HepG2 (cell line): Measurements from ENCODE around the gene ZNF26. TPM values are rescaled to one million over a fixed set of nuclear protein-coding genes. Genes with fewer than 3 reads are reported as not detected.

Experiments
- ATAC-seq: fragments of 200-7000 bp; cut with Tn5 transposase; 3 replicates; pipeline ENCODE4 v1.9.1; 2020; ENCODE audit warnings: mild to moderate bottlenecking, moderate library complexity
- BruUV-seq: library from RNA; stranded (reverse); fragments of 400-500 nt; replicated peaks from 2 replicates; lab custom pipeline; 2021; lab: Mats Ljungman, UMichigan
- CTCF ChIA-PET: fragments of 300-600 bp; formaldehyde crosslinking; extraction: SDS; loops from one replicate; lab custom pipeline; 2021; ENCODE audit warnings: low total read pairs, inconsistent platforms, low intra/inter-chr PET ratio; lab: Yijun Ruan, JAX
- POLR2A ChIA-PET: fragments of 350-600 bp; sonication (Branson Sonifier 250); formaldehyde crosslinking; loops from one replicate; lab custom pipeline; 2020; ENCODE audit warnings: antibody characterized with exemption, inconsistent platforms; lab: Yijun Ruan, JAX
- DNase-seq: peaks from one replicate; pipeline ENCODE4 v3.0.0-alpha.2; 2015; ENCODE audit warnings: low spot score
- FAIRE-seq: peaks from 3 replicates; lab custom pipeline; 2011; peaks lifted over from hg19 to GRCh38; lab: Jason Lieb, UNC
- H2AFZ ChIP-seq: one replicate; pipeline ENCODE4 v1.6.1; 2011; ENCODE audit warnings: low read length, inconsistent platforms
- H3K27ac ChIP-seq: fragments of 300-600 bp; 3 replicates; pipeline ENCODE4 v1.8.0; 2011; ENCODE audit warnings: mixed run types, mild to moderate bottlenecking, mixed read lengths, low read length, inconsistent platforms; ENCODE audit not compliant: insufficient read depth; ENCODE audit errors: extremely low read length
- H3K27me3 ChIP-seq, 2 experiments: fragments of 200-600 bp in 1 of 2; 2 replicates in 1 of 2; 3 replicates in 1 of 2; pipeline versions ENCODE4 v1.6.0 to v1.8.0; 2011; ENCODE audit warnings: low read length in 2 of 2, mild to moderate bottlenecking in 2 of 2, moderate library complexity in 2 of 2, inconsistent platforms in 1 of 2; ENCODE audit not compliant: insufficient read depth in 2 of 2, control insufficient read depth in 1 of 2
- H3K36me3 ChIP-seq, 2 experiments: fragments of 200-600 bp in 1 of 2; replicated peaks in 1 of 2; 2 replicates in 1 of 2; 3 replicates in 1 of 2; pipeline versions ENCODE4 v1.5.1 to v1.8.0; 2011; ENCODE audit warnings: low read length in 2 of 2, inconsistent platforms in 1 of 2; ENCODE audit not compliant: insufficient read depth in 2 of 2, control insufficient read depth in 1 of 2
- H3K4me1 ChIP-seq: 2 replicates; pipeline ENCODE4 v1.5.1; 2012; ENCODE audit warnings: low read length, inconsistent platforms; ENCODE audit not compliant: insufficient read depth
- H3K4me2 ChIP-seq: 2 replicates; pipeline ENCODE4 v1.6.0; 2011; ENCODE audit warnings: low read depth, low read length, inconsistent platforms
- H3K4me3 ChIP-seq, 3 experiments: fragments of 200-600 bp in 1 of 3; sonication (generic), shearing (Covaris generic) in 1 of 3; replicated peaks in 1 of 3; 2 replicates each; pipeline ENCODE4 v1.5.1; 2011 to 2016; ENCODE audit warnings: low read length in 3 of 3, inconsistent platforms in 2 of 3, low read depth in 2 of 3, mild to moderate bottlenecking in 2 of 3, control low read depth in 1 of 3, mixed read lengths in 1 of 3; ENCODE audit not compliant: insufficient read depth in 1 of 3
- H3K79me2 ChIP-seq: one replicate; pipeline ENCODE4 v1.6.1; 2011; ENCODE audit warnings: low read length, inconsistent platforms; ENCODE audit not compliant: insufficient read depth
- H3K9ac ChIP-seq: 2 replicates; pipeline ENCODE4 v1.6.0; 2011; ENCODE audit warnings: mild to moderate bottlenecking, low read depth, low read length, inconsistent platforms; ENCODE audit not compliant: insufficient read depth
- H3K9me3 ChIP-seq: 2 replicates; pipeline ENCODE4 v1.5.1; 2012; ENCODE audit warnings: mild to moderate bottlenecking, low read length
- H4K20me1 ChIP-seq: 2 replicates; pipeline ENCODE4 v1.6.0; 2011; ENCODE audit warnings: inconsistent platforms, mild to moderate bottlenecking, low read length, moderate library complexity; ENCODE audit not compliant: insufficient read depth
- ATF6 ChIP-seq: sonication (generic); formaldehyde crosslinking; conservative IDR thresholded peaks from 2 replicates; pipeline ENCODE4 v1.4.0; 2020; ENCODE audit warnings: missing genetic modification reagents
- BHLHE40 ChIP-seq: IDR thresholded peaks from 2 replicates; pipeline ENCODE4 v1.6.1; 2011; ENCODE audit warnings: low read length, improper control_type of control experiment
- CREM ChIP-seq, 2 experiments: sonication (generic) in 1 of 2; formaldehyde crosslinking in 1 of 2; IDR thresholded peaks; 2 replicates each; pipeline versions ENCODE4 v1.4.0 to v1.6.1; 2016 to 2020; ENCODE audit warnings: antibody characterized with exemption in 1 of 2, mild to moderate bottlenecking in 1 of 2, missing genetic modification reagents in 1 of 2
- HIC2 ChIP-seq: sonication (generic); formaldehyde crosslinking; IDR thresholded peaks from 2 replicates; pipeline ENCODE4 v1.9.0; 2022; ENCODE audit warnings: low read depth, missing genetic modification reagents
- HNRNPL ChIP-seq: fragments of 200-400 bp; formaldehyde crosslinking; IDR thresholded peaks from 2 replicates; pipeline ENCODE4 v1.6.1; 2017; ENCODE audit warnings: mild to moderate bottlenecking, low read depth, low read length
- HNRNPUL1 ChIP-seq: fragments of 200-400 bp; formaldehyde crosslinking; IDR thresholded peaks from 2 replicates; pipeline ENCODE4 v1.6.1; 2017; ENCODE audit warnings: low read depth, mild to moderate bottlenecking, low read length, moderate library complexity
- IRX3 ChIP-seq: sonication (generic); formaldehyde crosslinking; IDR thresholded peaks from 2 replicates; pipeline ENCODE4 v1.8.1; 2023; ENCODE audit warnings: mild to moderate bottlenecking, low read depth, missing genetic modification reagents, borderline replicate concordance
- KMT2B ChIP-seq: IDR thresholded peaks from 2 replicates; pipeline ENCODE4 v1.6.1; 2016; ENCODE audit warnings: missing genetic modification reagents, missing compliant biosample characterization
- LCORL ChIP-seq, 2 experiments: fragments of 450-650 bp in 1 of 2; sonication (generic) in 1 of 2; formaldehyde crosslinking in 1 of 2; IDR thresholded peaks; 2 replicates each; pipeline versions ENCODE4 v1.5.0 to v1.6.1; 2017 to 2020; ENCODE audit warnings: antibody characterized with exemption in 1 of 2, missing genetic modification reagents in 1 of 2
- NFKB2 ChIP-seq: sonication (generic); formaldehyde crosslinking; IDR thresholded peaks from 2 replicates; pipeline ENCODE4 v1.4.0; 2020; ENCODE audit warnings: missing genetic modification reagents, borderline replicate concordance
- NFKBIZ ChIP-seq: IDR thresholded peaks from 2 replicates; pipeline ENCODE4 v1.6.1; 2018; ENCODE audit warnings: missing genetic modification reagents, missing compliant biosample characterization
- RBM39 ChIP-seq: fragments of 200-400 bp; formaldehyde crosslinking; IDR thresholded peaks from one replicate; pipeline ENCODE4 v1.6.1; 2018; ENCODE audit warnings: antibody characterized with exemption, mild to moderate bottlenecking, low read depth, low read length; ENCODE audit not compliant: poor library complexity, severe bottlenecking
- YEATS4 ChIP-seq: sonication (generic); formaldehyde crosslinking; IDR thresholded peaks from 2 replicates; pipeline ENCODE4 v1.4.0; 2020; ENCODE audit warnings: missing genetic modification reagents, borderline replicate concordance
- ZNF101 ChIP-seq: sonication (generic); formaldehyde crosslinking; IDR thresholded peaks from 2 replicates; pipeline ENCODE4 v1.4.0; 2020; ENCODE audit warnings: mild to moderate bottlenecking, low read depth, missing genetic modification reagents, borderline replicate concordance
- ZNF720 ChIP-seq: sonication (generic); formaldehyde crosslinking; IDR thresholded peaks from 2 replicates; pipeline ENCODE4 v1.4.0; 2020; ENCODE audit warnings: missing genetic modification reagents
- WGBS: methylation state at CpG from one replicate; pipeline ENCODE4 v1.1.6; 2017; ENCODE audit warnings: low lambda C conversion rate; 5-methylcytosine and 5-hydroxymethylcytosine counted together
- in situ Hi-C: cut with HindIII; loops from 2 replicates; pipeline ENCODE4 v1.10.0; 2017; ENCODE audit warnings: low pct_unique_long_range_greater_than_20kb; ENCODE audit not compliant: extremely low pct_ligation_motif_present
- intact Hi-C: fragments of 100-400 bp; cut with micrococcal nuclease; formaldehyde crosslinking; loops from one replicate; pipeline ENCODE4 v1.10.0; 2022; ENCODE audit not compliant: unreplicated experiment
- polyA plus RNA-seq, 8 experiments: library from polyadenylated mRNA; depleted of rRNA in 3 of 8; stranded (reverse) in 7 of 8; unstranded in 1 of 8; fragments of >200 nt; fragmentation: Illumina TruSeq in 4 of 8; extraction: Trizol in 4 of 8; gene quantifications; 2 replicates each; pipeline versions ENCODE4 v1.2.1 to v1.2.3, GENCODE V29; 2011 to 2016; ENCODE audit warnings: low read depth in 4 of 8, missing spikeins in 1 of 8, mixed read lengths in 1 of 8; ENCODE audit not compliant: insufficient read depth in 1 of 8
- total RNA-seq, 5 experiments: library from RNA; depleted of rRNA; stranded (reverse); fragments of >200 nt; fragmentation: Illumina TruSeq; extraction: Trizol; gene quantifications; 2 replicates each; pipeline ENCODE4 v1.2.3, GENCODE V29; 2016; ENCODE audit warnings: low read depth in 1 of 5

ZNF26 gene
- total and polyA plus RNA-seq, 2 of the 13 experiments (the other 11 are each of a cell fraction or from before 2014, with no cell fraction given), result 3.8 to 6.5 TPM

- in situ Hi-C loops, result loop anchor here (5.0 kb wide), 1 partner anchor 50 kb away; the partner anchor contains the start of gene ZNF26
- Histone ChIP-seq H3K36me3 (peaks cover 7 to 17% of the 10 kb centered on the region in 2 experiments), H3K9me3 (peaks cover 64% of the 10 kb centered on the region), H3K4me3 (peak within 1 kb of the TSS; percentile 78 to 94 (median 81)), H3K9ac (peak within 1 kb of the TSS; percentile 98), H3K4me1 (no peaks in the 10 kb centered on the region), H3K27ac (peak within 1 kb of the TSS; percentile 97), H3K79me2 (peaks cover 14% of the 10 kb centered on the region), H4K20me1 (no peaks in the 10 kb centered on the region), H3K27me3 (no peaks in the 10 kb centered on the region), H3K4me2 (peak within 1 kb of the TSS; percentile 69), H2AFZ (no peak within 1 kb of the TSS)
- DNase-seq, result peak; percentile 97
- peak; percentile 97 for ATAC-seq
- WGBS, result 3% methylated on average over 11 of the region's 103 CpGs
- ChIA-PET CTCF (no interaction called here), POLR2A (interaction anchor here (0.6 to 2.3 kb wide), 6 partner anchors 20 to 93 kb away, joined by 3 to 8 read pairs (median 4); partner anchors contain the start of genes ZNF10, ZNF26 and ZNF891)
- BruUV-seq, result no TSS peak
- intact Hi-C loops, result loop anchor here (1.0 kb wide), 1 partner anchor 43 kb away; the partner anchor contains the start of gene ZNF140
- peak; percentile 92 for FAIRE-seq
- TF ChIP-seq LCORL (IDR thresholded peaks at IDR 0.05) (no peak), LCORL (CRISPR knock-in tag; IDR thresholded peaks at IDR 0.05) (peak; percentile 49; the same call in 1 of the 2 replicates), HNRNPUL1 (no peak), ATF6 (CRISPR knock-in tag) (no peak; the same call in 1 of the 2 replicates), BHLHE40 (peak; percentile 97), ZNF101 (CRISPR knock-in tag) (peak; percentile 87; the same call in 1 of the 2 replicates), NFKB2 (CRISPR knock-in tag) (peak; percentile 77; the same call in 1 of the 2 replicates), RBM39 (peak; percentile 84), IRX3 (CRISPR knock-in tag) (no peak), CREM (IDR thresholded peaks at IDR 0.05) (peak; percentile 86), CREM (CRISPR knock-in tag; IDR thresholded peaks at IDR 0.05) (no peak), YEATS4 (CRISPR knock-in tag) (peak; percentile 83; the same call in 1 of the 2 replicates), HNRNPL (no peak), HIC2 (CRISPR knock-in tag) (no peak), KMT2B (CRISPR knock-in tag) (peak; percentile 87), ZNF720 (CRISPR knock-in tag) (peak; percentile 74; the same call in 1 of the 2 replicates), NFKBIZ (peak; percentile 33; the same call in 1 of the 2 replicates)
Observed at GRCh38 chr12:133037207-133038005, 51.2 kb downstream of the ZNF26 start, which contains the start of gene ZNF84. Gene ZNF84, plus strand, starts transcription at chr12:133037509. Its CDS starts 3,959 bp downstream, at chr12:133041468.
